NT2/D1 (cell line): ENCODE data around the gene KCND3.

Experiments
- SUZ12 ChIP-seq: IDR thresholded peaks from 2 replicates; pipeline ENCODE4 v1.6.1; 2011; ENCODE audit not compliant: insufficient read length, insufficient read depth; ENCODE audit errors: extremely low read depth
- YY1 ChIP-seq: IDR thresholded peaks from 2 replicates; pipeline ENCODE4 v1.6.1; 2011; ENCODE audit not compliant: insufficient read length, insufficient read depth
- ZNF274 ChIP-seq: IDR thresholded peaks from 2 replicates; pipeline ENCODE4 v1.6.1; 2011; ENCODE audit warnings: mild to moderate bottlenecking, low read depth, low read length

- TF ChIP-seq ZNF274 (no peak), YY1 (no peak), SUZ12 (no peak)
Observed at GRCh38 chr1:111948209-111949171, 41.0 kb downstream of the KCND3 start.
